ENCODE results near the gene SIVA1.
"Not testable (repeated sequence)": the region's sequence is repeated elsewhere in the genome, so short reads cannot be mapped to it uniquely, and the experiment has no call there.

Gene SIVA1

DNA sequence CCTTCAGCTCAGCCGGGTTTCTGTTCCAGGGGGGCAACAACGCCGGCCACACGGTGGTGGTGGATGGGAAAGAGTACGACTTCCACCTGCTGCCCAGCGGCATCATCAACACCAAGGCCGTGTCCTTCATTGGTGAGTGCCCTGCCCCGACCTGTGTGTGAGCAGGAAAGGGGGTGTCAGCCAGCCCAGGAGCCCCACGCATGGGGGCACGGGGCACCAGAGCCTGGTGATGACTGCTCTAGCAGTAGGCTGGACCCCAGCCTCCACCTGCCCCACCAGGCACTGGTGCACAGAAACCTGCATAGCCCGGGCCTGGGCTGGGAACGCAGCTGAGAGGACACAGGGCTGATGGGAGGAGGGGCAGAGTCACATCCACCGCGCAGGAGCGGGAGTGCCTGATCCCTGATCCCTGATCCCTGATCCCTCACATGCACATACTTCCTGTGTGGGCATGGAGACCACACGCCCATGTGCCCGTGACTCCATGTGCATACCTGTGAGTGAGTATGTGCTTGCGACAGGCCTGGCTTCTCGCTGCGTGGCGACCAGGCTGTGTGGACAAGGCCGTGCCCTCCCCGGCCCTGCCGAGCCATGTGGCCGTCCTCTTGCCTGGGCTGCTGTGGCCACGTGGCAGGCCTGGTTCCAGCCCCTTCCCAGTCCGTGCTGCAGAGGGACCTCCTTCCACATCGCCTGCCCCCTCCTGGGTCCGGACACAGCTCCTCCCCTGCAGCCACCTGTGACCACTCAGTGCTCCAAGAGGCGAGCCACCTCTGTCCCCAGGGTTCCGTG, 17.8 kb upstream of the SIVA1 start:
- DNase-seq (ENCODE audit: low read depth) = no peak

DNA sequence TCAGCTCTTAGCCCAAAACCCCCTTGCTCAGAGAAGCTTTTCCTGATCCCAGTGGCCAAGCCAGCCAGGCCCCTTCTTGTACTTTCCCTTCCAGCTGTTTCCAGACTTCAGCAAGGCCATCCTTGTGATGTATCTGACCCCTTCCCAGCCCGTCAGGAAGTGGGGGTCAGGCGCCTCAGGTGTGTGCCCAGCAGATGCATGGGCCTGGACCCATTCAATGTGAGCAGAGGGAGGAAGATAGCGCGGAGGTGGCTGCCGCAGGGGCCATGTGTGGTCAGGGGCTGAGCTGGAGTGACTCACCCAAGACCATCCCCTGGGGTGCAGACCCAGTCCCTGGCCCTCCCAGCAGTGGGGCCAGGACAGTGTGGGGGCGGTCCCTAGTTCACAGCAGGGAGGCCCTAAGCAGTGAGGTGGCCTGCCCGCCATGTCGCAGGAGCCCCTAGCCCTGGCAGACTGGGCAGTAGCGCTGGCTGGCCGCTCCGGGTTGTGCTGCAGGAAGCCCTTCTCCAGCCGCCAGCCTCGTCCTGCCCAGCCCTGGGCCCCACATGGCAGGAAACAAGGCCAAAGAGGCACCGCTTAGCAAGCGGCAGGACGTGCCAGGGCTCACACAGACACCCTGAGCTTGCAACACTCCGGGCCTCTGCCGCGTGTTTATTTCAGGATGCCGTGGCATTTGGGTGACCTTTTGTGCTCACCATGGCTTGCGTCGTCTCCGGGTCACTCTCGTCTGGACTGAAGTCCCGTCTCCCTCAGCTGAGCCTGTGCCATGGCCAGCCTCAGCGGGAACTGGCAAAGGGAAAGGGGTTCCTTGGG, 16.9 kb upstream of the SIVA1 start:
- DNase-seq (ENCODE audit: low read depth) = no peak

DNA sequence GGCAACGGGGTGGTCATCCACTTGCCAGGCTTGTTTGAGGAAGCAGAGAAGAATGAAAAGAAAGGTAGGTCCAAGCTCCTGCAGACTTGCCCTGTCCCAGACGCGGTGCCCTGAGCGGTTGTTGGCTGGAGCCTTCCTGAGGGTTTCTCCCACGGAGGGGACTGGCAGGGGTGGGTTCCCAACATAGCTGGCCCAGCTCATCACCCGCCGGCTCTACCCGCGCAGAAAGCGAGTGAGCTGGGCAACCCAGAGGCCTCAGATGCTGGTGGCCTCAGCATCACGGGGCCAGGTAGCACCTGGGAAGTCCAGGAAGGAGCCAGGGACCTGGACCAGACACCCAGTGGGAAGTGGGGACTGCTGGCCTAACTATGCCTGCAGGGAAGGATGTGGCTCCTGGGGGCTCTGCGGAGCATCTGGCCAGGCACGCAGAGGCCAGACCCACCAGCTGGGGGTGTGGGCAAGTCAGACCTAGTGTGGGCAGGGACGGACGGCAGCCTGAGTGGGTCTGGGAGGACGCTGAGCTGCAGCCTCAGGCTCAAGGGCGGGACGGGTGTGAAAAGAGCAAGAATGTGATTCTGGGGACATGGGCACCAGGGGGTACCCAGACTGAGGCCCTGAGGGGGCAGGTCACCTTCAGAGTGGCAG, 14.4 kb upstream of the SIVA1 start:
- no peak for DNase-seq (ENCODE audit: low read depth)

DNA sequence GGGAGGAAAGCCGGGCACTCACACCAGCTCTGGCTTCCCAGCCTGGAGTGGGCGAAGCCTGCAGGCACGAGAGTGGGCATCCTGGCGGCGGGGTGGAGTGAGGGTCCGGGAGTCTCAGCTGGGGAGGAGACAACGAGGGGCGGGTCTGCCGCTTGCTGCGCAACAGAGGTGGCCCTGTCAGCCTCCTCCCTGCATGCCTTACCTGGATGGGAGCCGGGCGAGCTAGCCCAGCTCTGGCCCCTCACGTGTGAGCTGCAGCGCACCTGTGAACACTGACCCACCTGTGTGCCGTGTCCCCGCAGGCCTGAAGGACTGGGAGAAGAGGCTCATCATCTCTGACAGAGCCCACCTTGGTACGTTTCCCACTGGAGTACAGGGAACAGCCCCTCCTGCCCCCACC, 13.9 kb upstream of the SIVA1 start:
- DNase-seq (ENCODE audit: low read depth) = no peak

DNA sequence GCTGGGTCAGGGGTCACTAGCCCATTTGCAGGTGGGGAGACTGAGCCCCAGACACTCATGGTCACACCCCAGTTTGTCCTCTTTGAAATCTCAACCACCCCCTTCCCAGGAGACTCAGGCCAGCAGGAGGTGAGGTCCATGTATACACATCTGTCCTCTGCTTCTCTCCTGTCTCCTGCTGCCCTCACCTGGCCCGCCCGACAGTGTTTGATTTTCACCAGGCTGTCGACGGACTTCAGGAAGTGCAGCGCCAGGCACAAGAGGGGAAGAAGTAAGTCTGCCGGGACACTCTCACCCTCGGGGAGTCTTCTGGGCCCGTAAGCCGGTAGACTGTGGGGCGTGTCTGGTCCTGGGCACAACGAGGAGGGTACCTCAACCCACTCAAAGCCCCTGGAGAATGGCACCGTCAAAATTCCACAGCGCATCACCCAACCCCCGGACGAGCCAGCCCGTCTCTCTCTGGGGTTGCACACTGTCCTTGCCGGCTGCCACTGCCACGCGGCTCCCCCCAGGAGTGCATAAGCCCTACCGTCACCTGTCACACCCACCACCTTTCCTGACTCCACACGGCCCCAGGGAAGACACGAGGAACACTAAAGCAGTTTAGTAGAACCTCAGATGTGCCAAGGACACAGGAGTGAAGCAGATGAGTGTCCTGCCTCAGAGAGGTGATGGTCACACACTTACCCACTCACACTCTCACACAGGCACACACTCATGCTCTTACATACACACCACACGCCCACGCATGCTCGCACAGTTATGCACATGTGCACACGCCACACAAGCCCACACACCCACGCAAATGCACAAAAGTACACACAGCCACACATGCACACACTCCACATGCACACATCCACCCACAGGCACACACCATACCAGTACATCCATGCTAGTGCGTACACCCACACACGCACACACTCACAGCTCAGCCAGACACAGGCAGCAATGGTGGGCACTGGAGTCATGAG, 13.1 kb upstream of the SIVA1 start:
- no peak for DNase-seq (ENCODE audit: low read depth)

DNA sequence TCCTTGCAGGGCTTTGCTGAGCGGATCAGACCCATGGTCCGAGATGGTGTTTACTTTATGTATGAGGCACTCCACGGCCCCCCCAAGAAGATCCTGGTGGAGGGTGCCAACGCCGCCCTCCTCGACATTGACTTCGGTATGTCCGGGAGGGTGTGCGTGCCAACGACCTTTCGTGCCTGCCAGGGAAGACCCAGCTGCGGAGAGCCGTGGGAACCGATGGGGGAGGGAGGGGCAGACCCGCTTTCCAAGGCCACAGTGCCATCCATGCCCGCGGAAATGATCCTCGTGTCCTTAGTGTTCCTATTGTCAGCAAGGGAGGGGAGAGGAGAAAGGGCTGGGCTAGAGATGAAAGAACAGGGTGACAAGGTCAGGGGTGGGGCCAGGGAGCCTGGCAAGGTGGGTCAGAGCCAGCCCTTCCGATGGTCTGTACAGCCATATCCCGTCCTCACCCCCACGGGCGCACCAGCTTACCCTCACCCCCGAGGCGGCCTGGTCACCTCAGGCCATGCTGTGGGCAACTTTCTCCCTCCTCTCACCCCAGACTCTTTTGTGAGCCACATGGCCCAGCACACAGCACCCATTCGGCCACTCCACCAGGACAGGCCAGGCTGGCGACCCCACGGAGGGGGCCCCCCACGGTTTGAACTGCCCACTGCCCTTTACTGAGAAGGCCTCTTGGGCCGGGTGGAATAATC, 11.7 kb upstream of the SIVA1 start:
- no peak for DNase-seq (ENCODE audit: low read depth)

DNA sequence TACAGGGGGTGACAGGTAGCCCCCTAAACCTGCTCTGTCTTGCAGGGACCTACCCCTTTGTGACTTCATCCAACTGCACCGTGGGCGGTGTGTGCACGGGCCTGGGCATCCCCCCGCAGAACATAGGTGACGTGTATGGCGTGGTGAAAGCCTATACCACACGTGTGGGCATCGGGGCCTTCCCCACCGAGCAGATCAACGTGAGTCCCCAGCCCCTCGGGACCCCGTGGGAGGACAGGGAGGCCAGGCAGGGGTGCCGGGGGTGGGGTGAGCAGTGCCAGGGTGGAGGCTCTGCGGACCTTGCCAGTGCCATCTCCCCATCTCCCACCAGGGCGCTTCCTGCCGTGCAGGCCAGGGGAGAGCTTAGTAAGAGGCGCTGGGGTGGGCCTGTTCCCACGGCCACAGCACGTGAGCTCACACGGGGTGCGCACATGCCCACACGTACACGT, 11.1 kb upstream of the SIVA1 start:
- DNase-seq (ENCODE audit: low read depth) = no peak

DNA sequence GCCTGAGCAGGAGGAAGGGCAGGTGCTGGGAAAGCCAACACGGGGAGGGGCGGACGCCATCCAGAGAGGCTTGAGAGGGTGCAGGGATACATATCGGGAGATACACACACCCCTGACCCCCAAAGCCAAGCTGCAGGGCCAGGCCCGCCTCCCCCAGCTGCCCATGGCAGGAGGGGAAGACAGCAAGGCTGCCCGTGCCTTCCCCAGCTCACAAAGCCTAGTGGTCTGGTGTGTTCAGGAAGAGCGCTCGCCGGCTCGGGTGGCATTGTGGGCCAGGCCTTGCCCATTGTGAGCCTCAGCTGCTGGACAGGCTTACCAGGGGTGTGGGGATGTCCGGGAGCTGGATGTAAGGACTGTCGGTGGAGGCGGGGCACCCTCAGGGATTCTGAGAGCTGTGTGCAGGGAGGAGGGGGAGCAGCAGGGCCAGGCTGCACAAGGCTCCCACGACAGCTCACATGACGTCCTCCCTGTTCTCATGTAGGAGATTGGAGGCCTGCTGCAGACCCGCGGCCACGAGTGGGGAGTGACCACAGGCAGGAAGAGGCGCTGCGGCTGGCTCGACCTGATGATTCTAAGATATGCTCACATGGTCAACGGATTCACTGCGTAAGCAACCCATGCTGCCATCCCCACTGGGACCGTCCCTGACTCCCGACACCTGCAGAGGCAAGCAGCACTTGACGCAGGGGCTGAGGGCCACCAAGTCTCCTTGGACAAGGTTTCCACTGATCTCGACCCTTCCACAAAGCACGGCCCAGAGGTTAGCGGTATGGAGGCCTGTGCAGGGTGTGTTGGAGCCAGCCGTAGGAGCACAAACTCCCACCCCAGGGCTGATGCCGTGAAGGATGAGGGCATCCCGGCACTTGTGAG, 10.1 kb upstream of the SIVA1 start:
- DNase-seq (ENCODE audit: low read depth) = no peak

DNA sequence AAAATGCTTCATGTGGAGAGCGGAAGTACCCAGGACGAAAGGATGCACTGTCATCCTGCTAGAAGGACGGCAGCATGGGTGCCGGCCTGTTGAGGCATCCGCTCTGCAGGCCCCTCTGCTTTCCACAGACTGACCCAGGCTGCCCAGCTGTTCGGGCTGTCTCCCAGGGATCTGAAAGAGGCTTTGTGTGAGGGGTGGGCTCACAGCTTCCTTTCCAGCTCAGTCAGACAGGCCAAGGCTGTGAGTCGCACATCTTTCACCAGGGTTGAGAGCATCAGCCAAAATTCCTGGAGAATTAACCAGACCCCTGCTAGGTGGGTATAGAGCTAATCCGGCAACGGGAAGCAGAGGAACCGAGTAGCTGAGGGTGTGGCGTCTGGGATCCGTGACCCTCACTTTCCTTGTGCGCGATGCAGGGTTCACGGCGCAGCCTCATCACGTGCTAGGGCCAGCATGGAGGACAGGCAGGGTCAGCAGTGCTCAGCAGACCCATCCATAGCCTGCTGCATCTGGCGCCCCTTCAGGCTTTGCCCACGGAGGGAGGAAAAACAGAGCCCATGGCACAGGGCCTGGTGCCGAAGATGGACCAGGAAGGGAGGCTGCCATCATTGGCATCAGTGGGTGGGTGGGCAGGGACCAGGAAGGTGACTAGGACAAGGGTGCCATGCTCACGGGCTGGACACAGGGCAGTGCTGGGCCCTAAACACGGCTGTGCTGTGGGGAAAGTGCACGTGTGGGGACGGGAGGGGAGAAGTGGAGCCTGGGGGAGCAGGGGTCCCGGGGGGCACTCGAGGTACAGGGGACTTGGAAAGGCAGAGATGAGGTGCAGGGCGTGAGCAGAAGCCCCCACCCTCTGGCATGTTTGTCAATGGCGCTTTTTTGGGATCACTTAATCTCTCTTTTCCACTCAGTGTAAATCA, 9.2 kb upstream of the SIVA1 start:
- DNase-seq (ENCODE audit: low read depth) = no peak

DNA sequence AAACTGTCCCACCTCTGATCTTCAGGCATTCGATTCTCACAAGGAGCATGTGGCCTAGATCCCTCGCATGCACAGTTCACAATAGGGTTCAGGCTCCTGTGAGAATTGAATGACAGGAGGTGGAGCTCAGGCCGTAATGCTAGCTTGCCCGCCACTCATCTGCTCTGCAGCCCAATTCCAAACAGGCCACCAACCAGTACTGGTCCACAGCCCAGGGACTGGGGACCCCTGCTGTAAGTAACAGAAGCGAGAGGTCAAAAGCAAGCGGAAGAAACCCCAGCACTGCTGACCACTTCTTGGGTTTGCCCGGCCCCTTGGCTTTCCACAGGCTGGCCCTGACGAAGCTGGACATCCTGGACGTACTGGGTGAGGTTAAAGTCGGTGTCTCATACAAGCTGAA, 8.5 kb upstream of the SIVA1 start:
- no peak for DNase-seq (ENCODE audit: low read depth)

DNA sequence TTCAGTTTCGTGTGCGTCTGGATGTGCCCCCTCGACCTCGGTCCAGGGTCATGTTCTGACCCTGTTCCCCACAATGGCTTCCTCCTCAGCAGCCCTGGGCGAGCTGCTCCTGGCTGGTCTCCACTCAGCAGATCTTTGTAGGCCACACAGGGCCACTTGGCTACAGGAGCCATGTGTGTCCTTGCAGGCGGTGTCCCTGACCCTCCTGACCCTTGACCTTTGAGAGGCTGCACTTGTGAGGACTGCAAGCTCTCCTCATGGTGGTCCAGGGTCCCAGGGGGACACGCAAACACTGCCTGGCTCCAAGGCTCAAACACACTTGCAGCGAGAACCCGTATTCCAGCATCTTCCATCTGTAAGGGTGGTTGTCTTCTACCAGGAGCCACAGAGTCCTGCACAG, 7.5 kb upstream of the SIVA1 start:
- no peak for DNase-seq (ENCODE audit: low read depth)

DNA sequence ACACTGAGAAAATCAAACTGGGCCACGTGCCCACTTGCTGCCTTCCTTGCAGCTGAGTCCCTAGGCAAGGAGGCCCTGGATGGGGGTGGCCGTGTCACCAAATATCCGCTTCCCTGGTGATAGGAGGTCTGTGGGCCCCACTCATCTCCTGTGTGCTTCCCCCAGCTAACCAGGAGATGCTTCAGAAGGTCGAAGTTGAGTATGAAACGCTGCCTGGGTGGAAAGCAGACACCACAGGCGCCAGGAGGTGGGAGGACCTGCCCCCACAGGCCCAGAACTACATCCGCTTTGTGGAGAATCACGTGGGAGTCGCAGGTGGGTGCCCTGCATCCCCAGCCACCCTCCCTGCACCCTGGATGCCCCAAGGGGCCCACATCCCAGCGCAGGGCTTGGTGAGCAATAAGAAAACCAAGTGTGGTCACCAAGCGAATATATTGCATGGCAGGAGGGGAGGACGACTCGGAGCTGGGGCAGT, 6.8 kb upstream of the SIVA1 start:
- DNase-seq (ENCODE audit: low read depth) = no peak

DNA sequence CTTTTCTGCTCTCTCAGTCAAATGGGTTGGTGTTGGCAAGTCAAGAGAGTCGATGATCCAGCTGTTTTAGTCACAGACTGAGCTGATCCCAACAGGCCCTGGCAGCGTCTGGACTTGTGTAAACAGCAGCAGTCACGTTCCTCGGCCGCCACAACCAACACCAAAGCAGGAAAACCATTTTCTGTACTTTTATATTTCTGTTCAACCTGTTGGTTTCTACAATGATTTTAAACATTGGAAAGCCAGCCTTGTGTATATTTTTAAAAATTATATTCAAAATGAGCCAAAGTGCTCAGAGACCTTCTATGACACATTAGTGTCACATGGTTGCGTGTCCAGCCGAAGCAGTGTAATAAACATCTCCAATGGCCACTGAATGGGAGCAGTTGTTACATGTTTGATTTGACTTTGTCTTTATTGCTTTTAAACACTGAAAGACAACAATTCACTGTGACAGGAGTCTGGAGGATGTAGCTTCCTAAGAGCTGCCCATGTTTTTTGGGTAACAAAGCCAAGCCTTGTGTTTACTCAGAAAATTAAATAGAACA, 5.9 kb upstream of the SIVA1 start:
- no peak for DNase-seq (ENCODE audit: low read depth)

DNA sequence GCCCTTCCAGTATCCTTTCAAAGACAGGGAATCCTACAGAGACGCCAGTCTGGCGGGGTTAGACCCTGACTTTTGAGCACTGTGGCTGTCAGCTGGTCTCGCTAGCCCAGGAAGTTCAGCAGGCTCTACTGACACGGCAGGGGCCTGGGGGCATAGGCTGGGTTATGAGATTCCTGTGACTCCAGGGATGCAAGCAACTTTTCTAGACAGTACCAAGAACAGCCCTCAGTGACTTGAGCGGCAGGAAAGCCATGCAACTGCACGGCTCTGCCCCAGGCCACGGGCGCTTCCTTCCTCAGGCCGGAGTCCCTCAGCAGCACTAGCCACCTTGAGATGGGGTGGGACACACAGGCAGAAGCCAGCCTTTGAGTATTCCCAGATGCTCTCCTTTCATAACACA, 5.1 kb upstream of the SIVA1 start:
- DNase-seq (ENCODE audit: low read depth) = no peak

DNA sequence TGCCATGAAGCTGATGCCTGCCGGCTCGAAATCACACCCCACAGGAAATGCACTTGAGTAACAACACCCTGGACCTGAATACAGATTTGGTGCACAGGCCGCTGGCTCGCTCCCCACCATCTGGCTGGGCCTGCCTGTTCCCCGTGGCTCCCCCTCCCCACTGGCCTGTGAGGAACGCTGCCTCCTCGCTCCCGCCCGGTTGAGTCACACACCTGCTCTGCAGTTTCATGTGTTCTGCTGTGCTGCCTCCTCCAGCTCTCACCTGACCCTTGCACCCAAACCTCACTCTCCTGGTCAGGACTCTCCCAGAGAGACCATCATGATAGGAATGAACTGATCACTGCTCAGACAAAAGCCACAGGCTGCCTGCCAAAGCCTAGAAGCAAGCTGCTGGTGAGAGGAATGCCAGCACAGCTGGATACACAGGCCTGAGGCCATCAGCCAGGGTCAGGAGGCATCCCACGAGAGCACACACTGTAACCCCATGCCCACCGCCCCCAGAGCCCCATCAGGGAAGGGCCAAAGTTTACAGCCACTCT, 3.8 kb upstream of the SIVA1 start:
- no peak for DNase-seq (ENCODE audit: low read depth)

DNA sequence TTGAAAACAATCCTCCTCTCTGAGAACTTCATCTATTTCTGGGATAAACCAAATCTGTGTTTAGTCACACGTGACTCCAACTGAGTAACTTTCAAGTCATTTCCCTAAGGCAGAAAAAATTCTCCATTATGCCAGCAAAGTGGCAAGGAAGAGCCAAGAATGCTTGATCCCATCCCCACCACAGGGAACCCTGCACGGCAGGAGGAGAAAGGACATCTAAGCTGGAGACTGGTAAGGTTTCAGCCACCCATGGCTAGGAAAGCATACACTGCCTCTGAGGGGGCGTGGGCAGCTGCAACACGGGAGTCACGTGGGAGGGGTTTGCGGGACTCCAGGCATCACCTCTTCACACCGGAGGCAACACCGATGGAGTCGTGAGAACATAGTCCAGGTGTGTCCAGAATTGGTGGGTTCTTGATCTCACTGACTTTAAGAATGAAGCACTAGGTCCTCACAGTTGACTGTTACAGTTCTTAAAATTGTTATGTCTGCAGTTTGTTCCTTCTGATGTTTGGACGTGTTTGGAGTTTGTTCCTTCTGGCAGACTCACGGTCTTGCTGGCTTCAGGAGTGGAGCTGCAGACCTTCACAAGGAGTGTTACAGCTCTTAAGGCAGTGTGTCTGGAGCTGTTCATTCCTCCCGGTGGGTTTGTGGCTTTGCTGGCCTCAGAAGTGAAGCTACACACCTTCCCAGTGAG, 2.7 kb upstream of the SIVA1 start:
- DNase-seq (ENCODE audit: low read depth) = no peak

DNA sequence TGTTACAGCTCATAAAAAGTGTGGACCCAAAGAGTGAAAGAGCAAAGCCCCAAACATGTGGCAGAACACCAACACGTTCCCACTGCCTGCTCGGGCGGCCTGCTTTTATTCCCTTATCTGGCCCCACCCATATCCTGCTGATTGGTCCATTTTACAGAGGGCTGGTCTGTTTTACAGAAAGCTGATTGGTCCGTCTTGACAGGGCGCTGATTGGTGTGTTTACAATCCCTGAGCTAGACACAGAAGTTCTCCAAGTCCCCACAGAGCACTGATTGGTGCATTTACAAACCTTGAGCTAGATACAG, 2.2 kb upstream of the SIVA1 start:
- DNase-seq (ENCODE audit: low read depth) = not testable (repeated sequence)
